HG03045 (cell line): ENCODE data around the gene DIRAS1.
A peak's percentile ranks its signal among the peaks of the same experiment; 100 is the strongest.

Experiments
- ATAC-seq: cut with Tn5 transposase; IDR thresholded peaks from one replicate; pipeline ENCODE4 v1.9.1; 2021; ENCODE audit warnings: mild to moderate bottlenecking, moderate library complexity; ENCODE audit not compliant: unreplicated experiment

The DIRAS1 gene

GRCh38 chr19:2755811-2756210 is 34.6 kb upstream of the DIRAS1 start:
- no peak for ATAC-seq

GRCh38 chr19:2755448-2755705 is 34.2 kb upstream of the DIRAS1 start:
- ATAC-seq: no peak

GRCh38 chr19:2754659-2755447 is 33.7 kb upstream of the DIRAS1 start:
- no peak for ATAC-seq

- ATAC-seq: no peak
Observed at GRCh38 chr19:2751438-2751830, 30.3 kb upstream of the DIRAS1 start.

- no peak for ATAC-seq
Observed at GRCh38 chr19:2750808-2751437, 29.8 kb upstream of the DIRAS1 start.

GRCh38 chr19:2747349-2747748 is 26.2 kb upstream of the DIRAS1 start:
- peak; percentile 49 for ATAC-seq

GRCh38 chr19:2744113-2744512 is 22.9 kb upstream of the DIRAS1 start:
- ATAC-seq: no peak

GRCh38 chr19:2743099-2743498 is 21.9 kb upstream of the DIRAS1 start:
- no peak for ATAC-seq

GRCh38 chr19:2740314-2740656 is 19.1 kb upstream of the DIRAS1 start:
- no peak for ATAC-seq

- ATAC-seq: peak; percentile 95
Observed at GRCh38 chr19:2739602-2740313, 18.6 kb upstream of the DIRAS1 start, which contains the start of gene SLC39A3. TSS of gene SLC39A3 (minus strand) at chr19:2740017. CDS start at chr19:2737257, 2,760 bp downstream.

- ATAC-seq: no peak
Observed at GRCh38 chr19:2736550-2737190, 15.5 kb upstream of the DIRAS1 start.

GRCh38 chr19:2735374-2735773 is 14.2 kb upstream of the DIRAS1 start:
- ATAC-seq: no peak

- ATAC-seq: no peak
Observed at GRCh38 chr19:2734589-2735288, 13.6 kb upstream of the DIRAS1 start.

GRCh38 chr19:2733930-2734588 is 12.9 kb upstream of the DIRAS1 start:
- no peak for ATAC-seq

GRCh38 chr19:2732883-2733282 is 11.7 kb upstream of the DIRAS1 start:
- no peak for ATAC-seq

GRCh38 chr19:2732157-2732725 is 11.1 kb upstream of the DIRAS1 start:
- ATAC-seq: no peak

- ATAC-seq: no peak
Observed at GRCh38 chr19:2731181-2731995, 10.2 kb upstream of the DIRAS1 start.

GRCh38 chr19:2729943-2730818 is 9.0 kb upstream of the DIRAS1 start:
- no peak for ATAC-seq
